IPS-18a (cell line): ENCODE measurements around the gene SOX6.

Source experiments
- H3K27ac ChIP-seq: one replicate; pipeline ENCODE4 v1.5.1; 2013; ENCODE audit warnings: low read length
- H3K27me3 ChIP-seq: one replicate; pipeline ENCODE4 v1.6.1; 2013; ENCODE audit warnings: mild to moderate bottlenecking, low read length; ENCODE audit not compliant: control insufficient read depth, insufficient read depth
- H3K36me3 ChIP-seq: one replicate; pipeline ENCODE4 v1.6.1; 2013; ENCODE audit warnings: low read depth, low read length; ENCODE audit not compliant: control insufficient read depth
- H3K4me1 ChIP-seq: one replicate; pipeline ENCODE4 v1.6.1; 2013; ENCODE audit warnings: low read depth, low read length; ENCODE audit not compliant: control insufficient read depth
- H3K4me3 ChIP-seq: one replicate; pipeline ENCODE4 v1.5.1; 2013; ENCODE audit warnings: low read length
- H3K9ac ChIP-seq: one replicate; pipeline ENCODE4 v1.6.1; 2013; ENCODE audit warnings: mild to moderate bottlenecking, low read length, moderate library complexity
- H3K9me3 ChIP-seq: one replicate; pipeline ENCODE4 v1.6.1; 2013; ENCODE audit warnings: low read depth, low read length; ENCODE audit not compliant: control insufficient read depth

The SOX6 gene

GRCh38 chr11:15942936-15943335 is 413.4 kb downstream of the SOX6 start:
- Histone ChIP-seq H3K4me3 (no peak overlapping the region), H3K9ac (no peak overlapping the region), H3K27me3 (peaks cover 12% of the 10 kb centered on the region), H3K36me3 (no peaks in the 10 kb centered on the region), H3K27ac (no peak overlapping the region), H3K4me1 (no peaks in the 10 kb centered on the region), H3K9me3 (no peaks in the 10 kb centered on the region)

- Histone ChIP-seq H3K27ac (no peak overlapping the region), H3K9ac (no peak overlapping the region), H3K4me1 (no peaks in the 10 kb centered on the region), H3K9me3 (no peaks in the 10 kb centered on the region), H3K4me3 (no peak overlapping the region), H3K27me3 (peaks cover 12% of the 10 kb centered on the region), H3K36me3 (no peaks in the 10 kb centered on the region)
Measured at GRCh38 chr11:15942126-15942525, 414.2 kb downstream of the SOX6 start.

GRCh38 chr11:15941206-15941770 is 415.1 kb downstream of the SOX6 start:
- no peak overlapping the region for H3K9ac ChIP-seq
- no peaks in the 10 kb centered on the region for H3K4me1 ChIP-seq
- H3K27me3 ChIP-seq = peaks cover 12% of the 10 kb centered on the region
- no peak overlapping the region for H3K4me3 ChIP-seq
- H3K9me3 ChIP-seq = no peaks in the 10 kb centered on the region
- no peaks in the 10 kb centered on the region for H3K36me3 ChIP-seq
- H3K27ac ChIP-seq = no peak overlapping the region

GRCh38 chr11:15940462-15941205 is 415.7 kb downstream of the SOX6 start:
- Histone ChIP-seq H3K27ac (no peak overlapping the region), H3K9ac (no peak overlapping the region), H3K4me3 (no peak overlapping the region), H3K4me1 (no peaks in the 10 kb centered on the region), H3K27me3 (peaks cover 12% of the 10 kb centered on the region), H3K9me3 (no peaks in the 10 kb centered on the region), H3K36me3 (no peaks in the 10 kb centered on the region)

- H3K4me1 ChIP-seq = no peaks in the 10 kb centered on the region
- H3K9ac ChIP-seq = no peak overlapping the region
- peaks cover 12% of the 10 kb centered on the region for H3K27me3 ChIP-seq
- H3K27ac ChIP-seq = no peak overlapping the region
- H3K4me3 ChIP-seq = no peak overlapping the region
- H3K9me3 ChIP-seq = no peaks in the 10 kb centered on the region
- no peaks in the 10 kb centered on the region for H3K36me3 ChIP-seq
Measured at GRCh38 chr11:15938983-15939382, 417.4 kb downstream of the SOX6 start.

- H3K4me3 ChIP-seq = no peak overlapping the region
- no peaks in the 10 kb centered on the region for H3K36me3 ChIP-seq
- H3K27me3 ChIP-seq = peaks cover 12% of the 10 kb centered on the region
- no peaks in the 10 kb centered on the region for H3K9me3 ChIP-seq
- H3K9ac ChIP-seq = no peak overlapping the region
- no peaks in the 10 kb centered on the region for H3K4me1 ChIP-seq
- no peak overlapping the region for H3K27ac ChIP-seq
Measured at GRCh38 chr11:15938121-15938611, 418.2 kb downstream of the SOX6 start.

- Histone ChIP-seq H3K27me3 (peaks cover 10% of the 10 kb centered on the region), H3K36me3 (no peaks in the 10 kb centered on the region), H3K27ac (no peak overlapping the region), H3K4me1 (no peaks in the 10 kb centered on the region), H3K9ac (no peak overlapping the region), H3K4me3 (no peak overlapping the region), H3K9me3 (no peaks in the 10 kb centered on the region)
Measured at GRCh38 chr11:15937601-15938120, 418.7 kb downstream of the SOX6 start.

- no peak overlapping the region for H3K4me3 ChIP-seq
- H3K27ac ChIP-seq = no peak overlapping the region
- no peaks in the 10 kb centered on the region for H3K9me3 ChIP-seq
- no peak overlapping the region for H3K9ac ChIP-seq
- H3K27me3 ChIP-seq = no peaks in the 10 kb centered on the region
- no peaks in the 10 kb centered on the region for H3K4me1 ChIP-seq
- H3K36me3 ChIP-seq = no peaks in the 10 kb centered on the region
Measured at GRCh38 chr11:15936011-15936410, 420.3 kb downstream of the SOX6 start.

GRCh38 chr11:15935373-15935772 is 421.0 kb downstream of the SOX6 start:
- Histone ChIP-seq H3K27me3 (no peaks in the 10 kb centered on the region), H3K36me3 (no peaks in the 10 kb centered on the region), H3K4me3 (no peak overlapping the region)

GRCh38 chr11:15933886-15934625 is 422.3 kb downstream of the SOX6 start:
- Histone ChIP-seq H3K27me3 (no peaks in the 10 kb centered on the region), H3K9me3 (no peaks in the 10 kb centered on the region), H3K4me3 (no peak overlapping the region), H3K27ac (no peak overlapping the region), H3K9ac (no peak overlapping the region), H3K4me1 (no peaks in the 10 kb centered on the region), H3K36me3 (no peaks in the 10 kb centered on the region)

More at GRCh38 chr11:15935373-15935772, 421.0 kb downstream of the SOX6 start:
- no peak overlapping the region for H3K27ac ChIP-seq
- H3K9ac ChIP-seq = no peak overlapping the region
- H3K9me3 ChIP-seq = no peaks in the 10 kb centered on the region
- no peaks in the 10 kb centered on the region for H3K4me1 ChIP-seq

- Histone ChIP-seq H3K9me3 (no peaks in the 10 kb centered on the region), H3K27ac (no peak overlapping the region), H3K4me1 (no peaks in the 10 kb centered on the region), H3K4me3 (no peak overlapping the region), H3K27me3 (no peaks in the 10 kb centered on the region), H3K36me3 (no peaks in the 10 kb centered on the region), H3K9ac (no peak overlapping the region)
Measured at GRCh38 chr11:15932417-15932816, 423.9 kb downstream of the SOX6 start.
